Right renal pelvis (tissue), 4 donors: Measurements from ENCODE around the gene KCNJ14. TPM values are rescaled to one million over a fixed set of nuclear protein-coding genes. Genes with fewer than 3 reads are reported as not detected.

ENCODE experiments used
- DNase-seq, 4 donors: peaks; one replicate each; pipeline ENCODE4 v3.0.0-alpha.2; 2013; ENCODE audit warnings: low read depth in 4 of 4, low spot score in 3 of 4, missing footprints in 1 of 4
- polyA plus RNA-seq, 4 donors: library from polyadenylated mRNA; unstranded; fragments of 120-200 nt; gene quantifications; one replicate each; pipeline ENCODE4 v1.2.1, GENCODE V29; 2013; ENCODE audit not compliant: insufficient read length in 4 of 4

The KCNJ14 gene
- polyA plus RNA-seq, result under 1 TPM; 0.60 to 0.77 (median 0.68) TPM

GRCh38 chr19:48455171-48455907 is at the start of gene KCNJ14:
Gene KCNJ14 (plus strand): TSS chr19:48455574. CDS start chr19:48461725, 6,151 bp downstream.
- no peak for DNase-seq

GRCh38 chr19:48405850-48406249 is 49.5 kb upstream of the KCNJ14 start:
- no peak for DNase-seq

GRCh38 chr19:48413879-48414587 is 41.3 kb upstream of the KCNJ14 start:
- DNase-seq, result no peak

GRCh38 chr19:48415395-48415794 is 40.0 kb upstream of the KCNJ14 start:
- DNase-seq, result no peak

GRCh38 chr19:48415806-48416221 is 39.6 kb upstream of the KCNJ14 start:
- no peak for DNase-seq

- DNase-seq, result no peak
These were observed 38.0 kb upstream of the KCNJ14 start for GRCh38 chr19:48417421-48417820.

GRCh38 chr19:48418317-48419064 is 36.9 kb upstream of the KCNJ14 start:
- no peak for DNase-seq

GRCh38 chr19:48419158-48419920 is 36.0 kb upstream of the KCNJ14 start:
- DNase-seq, result no peak

- no peak for DNase-seq
These were observed 33.8 kb upstream of the KCNJ14 start for GRCh38 chr19:48421548-48421947.

- no peak for DNase-seq
These were observed 30.6 kb upstream of the KCNJ14 start for GRCh38 chr19:48424694-48425219.

GRCh38 chr19:48428670-48429069 is 26.7 kb upstream of the KCNJ14 start:
- DNase-seq, result no peak

GRCh38 chr19:48433337-48433736 is 22.0 kb upstream of the KCNJ14 start:
- no peak for DNase-seq

- no peak for DNase-seq
These were observed 18.8 kb upstream of the KCNJ14 start for GRCh38 chr19:48436586-48436985.

GRCh38 chr19:48441360-48442050 is 13.9 kb upstream of the KCNJ14 start:
- no peak for DNase-seq

- no peak for DNase-seq
These were observed 13.0 kb upstream of the KCNJ14 start for GRCh38 chr19:48442116-48443035.

GRCh38 chr19:48443256-48443655 is 12.1 kb upstream of the KCNJ14 start:
- DNase-seq, result no peak

- no peak for DNase-seq
These were observed 11.6 kb upstream of the KCNJ14 start for GRCh38 chr19:48443731-48444128.

- DNase-seq, result no peak
These were observed 11.0 kb upstream of the KCNJ14 start for GRCh38 chr19:48444129-48444935.
